HG02840 (cell line): ENCODE results near the gene PRSS57.
"Not testable (repeated sequence)": the region's sequence is repeated elsewhere in the genome, so short reads cannot be mapped to it uniquely, and the experiment has no call there.

Experiments used
- ATAC-seq: cut with Tn5 transposase; IDR thresholded peaks from one replicate; pipeline ENCODE4 v1.9.1; 2021; ENCODE audit warnings: mild to moderate bottlenecking, moderate library complexity, moderate number of reproducible peaks; ENCODE audit not compliant: unreplicated experiment, low FRiP score

The PRSS57 gene

DNA sequence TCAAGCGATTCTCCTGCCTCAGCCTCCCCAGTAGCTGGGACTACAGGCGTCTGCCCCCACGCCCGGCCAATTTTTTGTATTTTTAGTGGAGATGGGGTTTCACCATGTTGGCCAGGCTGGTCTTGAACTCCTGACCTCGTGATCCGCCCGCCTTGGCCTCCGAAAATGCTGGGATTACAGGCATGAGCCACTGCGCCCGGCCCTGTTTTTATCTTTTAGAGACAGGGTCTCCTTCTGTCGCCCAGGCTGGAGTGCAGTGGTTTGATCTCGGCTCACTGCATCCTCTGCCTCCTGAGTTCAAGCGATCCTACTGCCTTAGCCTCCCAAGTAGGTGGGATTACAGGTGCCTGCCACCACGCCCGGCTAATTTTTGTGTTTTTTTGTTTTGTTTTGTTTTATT lies 3.3 kb upstream of the PRSS57 start:
- ATAC-seq = not testable (repeated sequence)

DNA sequence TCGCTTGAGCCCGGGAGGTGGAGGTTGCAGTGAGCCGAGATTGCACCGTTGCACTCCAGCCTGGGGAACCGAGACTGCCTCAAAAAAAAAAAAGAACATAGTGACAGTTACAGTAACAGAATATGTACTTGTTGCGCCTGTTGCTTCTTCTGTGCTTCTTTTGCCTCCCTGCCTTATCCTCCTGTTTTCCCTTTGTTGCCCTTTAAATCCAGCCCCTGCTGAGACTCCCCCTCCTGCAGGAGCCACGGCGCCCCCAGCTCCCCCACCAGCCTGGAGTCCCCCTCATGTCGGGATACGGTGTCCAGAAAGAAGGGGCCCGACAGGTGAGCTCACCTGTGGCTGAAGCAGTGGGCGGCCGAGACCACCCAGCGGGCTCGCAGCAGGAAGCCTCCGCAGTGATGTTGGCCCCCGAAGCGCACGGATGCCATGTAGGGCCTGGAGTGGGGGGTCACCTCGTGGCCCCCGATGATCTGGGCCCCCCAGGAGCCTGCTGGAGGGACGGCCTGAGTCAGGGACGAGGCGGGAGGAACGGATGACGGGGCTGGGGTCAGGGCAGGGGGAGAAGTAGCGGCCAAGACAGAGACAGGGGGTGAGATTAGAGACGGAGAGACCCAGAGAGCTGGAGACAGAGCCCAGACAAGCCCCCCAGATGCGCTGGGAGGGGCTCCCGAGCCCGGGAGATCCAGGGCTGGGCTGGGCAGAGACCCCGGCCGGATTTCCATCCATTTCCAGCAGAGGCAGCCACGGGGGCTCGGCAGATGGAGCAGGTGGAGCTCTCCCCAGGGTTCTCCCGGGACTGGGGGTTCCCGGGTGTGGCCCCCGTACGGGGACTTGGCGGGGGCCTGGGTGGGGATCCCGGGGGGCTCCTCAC lies 536 bp downstream of the PRSS57 start:
- ATAC-seq = no peak

DNA sequence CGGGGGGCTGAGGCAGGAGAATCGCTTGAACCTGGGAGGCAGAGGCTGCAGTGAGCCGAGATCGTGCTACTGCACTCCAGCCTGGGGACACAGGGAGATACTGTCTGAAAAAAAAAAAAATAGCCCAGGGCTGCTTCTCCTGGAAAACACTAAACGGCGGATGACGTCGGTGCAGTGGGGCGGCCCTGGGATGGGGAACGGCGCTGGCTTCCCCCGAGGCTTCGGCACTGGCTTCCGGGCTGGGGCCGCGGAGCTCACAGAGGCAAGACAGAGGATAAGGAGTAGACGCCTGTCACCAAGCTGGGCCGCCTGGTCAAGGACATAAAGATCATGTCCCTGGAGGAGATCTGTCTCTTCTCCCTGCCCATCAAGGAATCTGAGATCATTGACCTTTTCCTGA lies 5.0 kb downstream of the PRSS57 start:
- no peak for ATAC-seq

DNA sequence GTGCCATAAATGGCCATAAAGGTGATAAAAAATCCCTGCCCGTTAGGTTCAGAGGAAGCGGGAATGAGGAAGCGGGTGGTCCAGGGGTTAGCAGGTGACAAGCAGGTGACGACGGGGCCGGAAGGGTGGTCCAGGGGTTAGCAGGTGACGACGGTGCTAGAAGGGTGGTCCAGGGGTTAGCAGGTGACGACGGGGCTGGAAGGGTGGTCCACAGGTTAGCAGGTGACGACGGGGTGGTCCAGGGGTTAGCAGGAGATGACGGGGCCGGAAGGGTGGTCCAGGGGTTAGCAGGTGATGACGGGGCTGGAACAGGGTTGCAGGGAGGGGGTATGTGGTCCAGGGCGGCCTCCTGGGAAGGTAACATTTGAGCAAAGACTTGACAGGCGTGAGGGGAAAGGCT lies 6.3 kb downstream of the PRSS57 start:
- no peak for ATAC-seq

DNA sequence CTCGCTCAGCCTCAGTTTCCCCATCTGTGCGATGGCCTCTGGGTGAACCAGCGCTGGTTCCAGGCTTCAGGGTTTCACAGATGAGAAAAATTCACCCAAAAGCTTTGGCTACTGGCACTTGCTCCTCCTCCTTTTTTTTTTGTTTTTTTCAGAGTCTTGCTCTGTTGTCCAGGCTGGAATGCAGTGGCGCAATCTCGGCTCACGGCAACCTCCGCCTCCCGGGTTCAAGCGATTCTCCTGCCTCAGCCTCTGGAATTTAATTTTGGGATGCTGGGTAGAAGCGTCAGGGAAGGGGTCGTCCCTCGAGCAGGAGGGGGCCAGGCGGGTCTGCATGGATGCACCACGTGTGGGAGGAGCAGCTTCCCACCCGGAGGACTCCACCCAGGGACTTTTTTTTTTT lies 7.0 kb downstream of the PRSS57 start:
- no peak for ATAC-seq

DNA sequence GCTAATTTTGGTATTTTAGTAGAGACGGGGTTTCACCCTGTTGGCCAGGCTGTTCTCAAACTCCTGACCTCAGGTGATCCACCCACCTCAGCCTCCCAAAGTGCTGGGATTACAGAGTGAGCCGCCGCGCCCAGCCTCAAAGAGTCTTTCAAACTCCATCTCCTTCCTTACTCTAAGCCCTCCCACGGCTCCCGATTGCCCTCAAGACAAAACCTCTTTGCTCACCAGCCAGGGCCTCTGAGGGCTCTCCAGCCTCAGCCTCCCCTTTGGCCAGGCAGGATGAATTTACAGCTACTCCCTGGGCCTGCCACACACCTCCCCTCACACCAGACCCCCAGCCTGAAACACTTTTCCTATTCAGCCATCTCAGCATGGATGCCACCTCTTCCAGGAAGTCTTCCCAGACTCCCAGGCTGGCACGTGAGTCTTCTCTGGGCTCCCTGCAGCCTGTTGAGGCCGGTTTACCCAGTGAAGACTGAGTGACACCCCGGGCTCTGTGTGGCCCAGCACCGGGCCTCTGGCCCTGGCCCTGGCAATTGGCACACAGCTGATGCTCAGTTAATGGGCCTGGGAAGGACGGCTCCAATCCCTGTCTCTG lies 7.6 kb downstream of the PRSS57 start:
- ATAC-seq = no peak

DNA sequence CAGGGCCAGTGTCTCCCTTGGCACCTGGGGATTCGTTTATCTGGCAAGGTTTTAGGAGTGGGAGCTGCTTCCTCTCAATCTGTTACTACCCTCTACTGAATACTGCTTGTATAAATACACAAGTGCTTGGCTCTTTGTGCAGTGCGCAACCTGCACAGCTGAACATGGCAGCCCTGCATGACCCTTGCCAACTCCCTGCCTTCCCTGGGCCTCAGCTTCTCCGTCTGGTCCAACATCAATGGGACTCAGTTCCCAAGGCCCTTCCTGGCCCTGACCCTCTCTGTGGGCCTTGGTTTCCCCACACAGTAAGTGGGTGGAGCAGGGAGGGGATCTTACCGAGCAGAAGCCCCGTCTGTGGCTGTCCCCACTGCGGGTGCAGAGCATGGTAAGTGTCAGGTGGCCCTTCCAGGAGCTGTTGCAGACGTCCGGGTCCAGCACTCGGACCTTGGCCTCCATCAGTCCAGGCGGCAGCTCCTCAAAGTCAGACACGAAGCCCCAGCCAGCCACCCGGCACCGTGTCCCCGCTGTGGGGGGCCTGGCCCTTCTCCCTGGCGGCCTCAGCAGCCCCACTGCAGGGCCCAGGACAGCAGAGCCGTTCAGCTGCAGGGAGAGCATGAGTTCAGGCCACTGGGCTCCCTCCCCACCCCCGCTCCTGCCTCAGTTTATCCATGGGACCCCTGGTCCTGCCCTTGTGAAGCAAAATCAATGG lies 8.5 kb downstream of the PRSS57 start:
- ATAC-seq = no peak

DNA sequence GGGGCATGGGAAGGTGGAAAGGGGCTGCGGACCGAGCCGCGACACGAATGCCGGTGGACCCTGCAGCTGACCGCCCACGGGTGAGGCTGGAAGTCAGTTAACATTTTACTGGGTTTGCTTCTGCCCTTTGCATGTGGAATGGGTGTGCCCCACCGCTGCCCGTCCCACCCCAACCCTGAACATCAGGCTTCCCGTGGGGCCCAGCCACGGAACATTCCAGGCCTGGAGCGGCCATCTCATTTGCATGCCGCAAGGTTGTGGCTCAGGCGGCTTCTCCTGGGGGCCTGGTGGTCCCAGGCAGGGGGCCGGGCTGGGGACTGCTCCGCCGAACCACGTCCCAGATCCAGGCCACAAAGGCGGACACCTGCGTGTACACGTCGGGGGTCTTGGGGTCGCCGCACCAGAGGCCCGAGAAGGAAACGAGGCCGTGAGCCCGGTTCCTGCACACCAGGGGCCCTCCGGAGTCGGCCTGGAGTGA lies 9.8 kb downstream of the PRSS57 start:
- no peak for ATAC-seq

DNA sequence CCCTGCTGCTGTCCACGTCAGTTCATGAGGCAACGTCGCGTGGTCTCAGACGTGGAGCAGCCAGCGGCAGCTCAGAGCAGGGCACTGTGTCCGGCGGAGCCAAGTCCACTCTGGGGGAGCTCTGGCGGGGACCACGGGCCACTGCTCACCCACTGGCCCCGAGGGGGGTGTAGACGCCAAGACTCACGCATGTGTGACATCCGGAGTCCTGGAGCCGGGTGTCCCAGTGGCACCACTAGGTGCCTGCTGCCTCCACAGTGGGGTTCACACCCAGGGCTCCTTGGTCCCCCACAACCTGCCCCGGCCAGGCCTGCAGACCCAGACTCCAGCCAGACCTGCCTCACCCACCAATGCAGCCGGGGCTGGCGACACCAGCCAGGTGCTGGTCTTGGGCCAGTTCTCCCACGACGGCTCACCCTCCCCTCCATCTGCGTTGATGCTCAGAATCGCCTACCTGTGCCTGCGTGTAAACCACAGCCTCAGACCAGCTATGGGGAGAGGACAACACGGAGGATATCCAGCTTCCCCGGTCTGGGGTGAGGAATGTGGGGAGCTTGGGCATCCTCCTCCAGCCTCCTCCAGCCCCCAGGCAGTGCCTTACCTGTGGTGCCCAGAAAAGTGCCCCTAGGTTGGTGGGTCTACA lies 12.5 kb downstream of the PRSS57 start:
- no peak for ATAC-seq

DNA sequence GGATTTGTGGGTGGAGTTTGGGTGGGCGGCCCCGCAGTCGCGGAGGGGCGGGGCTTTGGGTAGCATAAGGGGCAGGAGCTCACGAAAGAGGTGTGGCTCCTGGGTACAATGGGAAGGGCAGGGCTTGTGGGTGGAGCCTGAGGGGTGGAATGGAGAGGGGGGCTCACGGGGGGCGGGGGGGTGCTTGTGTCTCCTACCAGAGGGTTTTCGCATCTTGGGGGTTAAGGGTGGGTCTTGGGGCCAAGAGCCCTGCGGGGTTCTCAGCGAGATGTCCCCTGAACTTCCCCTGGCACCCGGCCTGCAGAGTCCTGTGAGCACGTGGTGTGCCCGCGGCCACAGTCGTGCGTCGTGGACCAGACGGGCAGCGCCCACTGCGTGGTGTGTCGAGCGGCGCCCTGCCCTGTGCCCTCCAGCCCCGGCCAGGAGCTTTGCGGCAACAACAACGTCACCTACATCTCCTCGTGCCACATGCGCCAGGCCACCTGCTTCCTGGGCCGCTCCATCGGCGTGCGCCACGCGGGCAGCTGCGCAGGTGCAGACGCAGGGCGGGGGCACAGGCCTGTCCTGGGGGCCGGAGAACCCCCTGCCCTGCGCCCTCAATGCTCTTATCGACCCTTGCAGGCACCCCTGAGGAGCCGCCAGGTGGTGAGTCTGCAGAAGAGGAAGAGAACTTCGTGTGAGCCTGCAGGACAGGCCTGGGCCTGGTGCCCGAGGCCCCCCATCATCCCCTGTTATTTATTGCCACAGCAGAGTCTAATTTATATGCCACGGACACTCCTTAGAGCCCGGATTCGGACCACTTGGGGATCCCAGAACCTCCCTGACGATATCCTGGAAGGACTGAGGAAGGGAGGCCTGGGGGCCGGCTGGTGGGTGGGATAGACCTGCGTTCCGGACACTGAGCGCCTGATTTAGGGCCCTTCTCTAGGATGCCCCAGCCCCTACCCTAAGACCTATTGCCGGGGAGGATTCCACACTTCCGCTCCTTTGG lies 13.9 kb downstream of the PRSS57 start:
- ATAC-seq = no peak

DNA sequence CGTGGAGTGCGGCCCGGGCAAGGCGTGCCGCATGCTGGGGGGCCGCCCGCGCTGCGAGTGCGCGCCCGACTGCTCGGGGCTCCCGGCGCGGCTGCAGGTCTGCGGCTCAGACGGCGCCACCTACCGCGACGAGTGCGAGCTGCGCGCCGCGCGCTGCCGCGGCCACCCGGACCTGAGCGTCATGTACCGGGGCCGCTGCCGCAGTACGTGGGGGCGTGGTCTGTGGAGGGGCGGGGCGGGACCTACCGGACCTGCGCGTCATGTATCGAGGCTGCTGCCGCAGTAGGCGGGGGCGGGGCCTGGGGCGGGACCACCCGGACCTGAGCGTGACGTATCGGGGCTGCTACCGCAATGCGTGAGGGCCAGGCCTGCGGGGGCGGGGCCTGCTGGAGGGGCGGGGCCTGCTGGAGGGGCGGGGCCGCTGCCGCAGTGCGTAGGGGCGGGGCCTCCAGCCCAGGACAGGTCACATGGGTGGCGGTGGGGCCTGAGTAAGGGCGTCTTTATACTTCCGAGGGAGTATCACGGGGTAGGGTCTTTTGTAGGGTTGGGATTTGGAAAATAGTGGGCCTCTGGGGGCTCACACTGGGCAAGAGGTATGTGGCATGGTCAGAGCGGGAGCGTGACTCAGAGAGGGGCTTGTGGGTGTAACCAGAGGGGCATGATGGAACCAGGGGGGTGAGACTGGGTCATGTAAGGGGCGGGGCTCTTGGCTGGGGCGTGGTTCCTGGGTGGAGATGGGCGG lies 14.8 kb downstream of the PRSS57 start:
- ATAC-seq = peak; percentile 59

DNA sequence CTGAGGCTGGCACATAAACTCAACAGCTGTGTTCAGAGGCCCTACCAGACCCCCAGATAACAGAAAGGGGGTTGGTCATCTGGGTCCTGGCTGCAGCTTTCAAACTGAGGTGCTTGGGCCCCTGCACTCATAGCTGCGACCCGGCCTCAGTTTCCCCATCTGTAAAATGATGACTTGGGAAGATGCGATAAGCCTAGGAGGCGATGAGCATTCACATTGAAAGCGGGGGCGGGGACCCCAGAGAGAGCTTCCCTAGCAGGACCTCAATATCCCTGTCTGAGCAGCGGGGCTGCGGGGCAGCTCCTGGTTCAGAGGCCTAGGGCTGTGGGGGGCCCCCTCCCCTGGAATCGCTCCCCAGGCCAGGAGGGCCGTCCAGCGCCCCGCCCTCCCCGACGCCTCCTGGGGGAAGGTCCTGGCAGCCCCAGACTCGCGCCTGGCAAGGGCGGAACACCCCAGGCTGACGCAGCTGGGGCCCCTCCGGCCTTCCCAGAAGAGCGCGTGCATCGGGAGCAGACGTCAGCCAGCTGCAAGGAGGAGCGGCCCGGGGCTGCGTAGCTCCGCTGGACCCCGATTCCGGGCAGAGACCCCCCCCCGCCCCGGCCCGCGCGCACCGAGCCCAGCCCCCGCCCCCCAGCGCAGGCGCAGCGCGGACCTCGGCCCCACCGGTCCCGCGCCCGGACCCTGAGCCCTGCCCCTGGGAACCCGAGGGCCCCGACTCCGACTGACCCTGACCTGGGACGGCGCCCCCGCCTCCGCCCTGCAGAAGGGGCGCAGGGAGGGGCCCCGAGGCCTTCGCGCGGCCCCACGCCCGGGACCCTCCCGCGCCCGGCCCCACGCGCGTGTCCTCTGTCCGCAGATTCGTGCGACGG lies 15.6 kb downstream of the PRSS57 start:
- peak; percentile 14 for ATAC-seq

DNA sequence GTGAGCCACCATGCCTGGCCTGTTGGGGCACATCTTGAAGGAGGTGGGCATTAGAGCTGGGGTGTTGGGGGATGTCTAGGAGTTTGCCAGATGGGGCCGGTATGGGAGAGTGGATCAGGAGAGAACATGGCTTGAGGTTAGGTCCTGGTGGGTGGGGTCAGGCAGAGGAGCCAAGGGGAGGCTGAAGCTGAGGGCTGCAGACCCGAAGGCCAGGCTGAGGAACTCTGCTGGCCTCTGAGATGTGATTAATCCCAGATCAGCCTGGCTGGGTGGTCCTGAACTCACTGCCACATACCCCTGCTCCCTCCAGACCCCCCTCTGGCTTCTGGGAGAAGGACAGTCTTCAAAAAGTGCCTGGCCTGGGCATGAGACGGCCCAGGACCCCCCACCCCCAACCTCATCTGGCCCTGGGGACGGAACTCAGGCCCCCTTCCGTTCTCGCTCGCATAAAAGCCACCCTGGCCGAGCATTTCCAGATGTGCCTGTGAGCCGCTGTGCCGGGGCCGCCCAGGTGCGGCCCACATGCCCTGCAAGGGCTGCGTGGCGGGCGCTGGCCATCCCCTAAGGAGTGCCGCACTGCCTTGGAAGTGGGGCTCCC lies 16.4 kb downstream of the PRSS57 start:
- no peak for ATAC-seq

DNA sequence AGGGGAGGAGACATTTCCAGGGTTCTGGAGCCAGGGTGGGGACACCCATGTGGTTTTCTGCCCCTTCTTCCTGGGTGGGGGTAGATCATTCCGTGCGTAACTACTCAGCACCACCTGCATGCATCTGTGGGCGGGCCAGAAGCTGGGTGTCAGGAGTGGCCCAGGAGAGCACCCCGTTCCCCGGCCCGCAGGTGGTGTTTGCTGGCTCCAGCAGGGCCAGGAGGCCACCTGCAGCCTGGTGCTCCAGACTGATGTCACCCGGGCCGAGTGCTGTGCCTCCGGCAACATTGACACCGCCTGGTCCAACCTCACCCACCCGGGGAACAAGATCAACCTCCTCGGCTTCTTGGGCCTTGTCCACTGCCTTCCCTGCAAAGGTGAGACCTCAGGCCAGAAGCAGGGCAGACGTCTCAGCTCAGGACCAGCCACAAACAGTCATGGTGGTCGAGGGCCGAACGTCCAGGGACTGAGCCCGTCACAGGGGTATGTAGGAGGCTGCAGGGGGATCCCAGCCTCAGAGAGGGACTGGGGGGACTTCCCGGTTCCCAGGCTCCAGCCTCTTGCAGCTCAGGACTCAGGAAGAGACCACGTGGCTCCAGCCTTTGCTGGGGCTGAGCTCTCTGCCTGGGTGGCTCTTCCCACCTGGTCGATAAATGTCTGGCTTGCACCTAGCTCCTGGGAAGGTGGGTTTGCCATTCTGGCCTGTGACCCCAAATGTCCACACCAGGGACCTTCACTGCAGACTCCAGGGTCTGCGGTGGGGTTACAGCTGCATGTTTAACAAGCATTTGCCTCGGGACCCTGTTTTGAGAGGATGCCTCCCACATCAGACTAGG lies 17.4 kb downstream of the PRSS57 start:
- no peak for ATAC-seq

DNA sequence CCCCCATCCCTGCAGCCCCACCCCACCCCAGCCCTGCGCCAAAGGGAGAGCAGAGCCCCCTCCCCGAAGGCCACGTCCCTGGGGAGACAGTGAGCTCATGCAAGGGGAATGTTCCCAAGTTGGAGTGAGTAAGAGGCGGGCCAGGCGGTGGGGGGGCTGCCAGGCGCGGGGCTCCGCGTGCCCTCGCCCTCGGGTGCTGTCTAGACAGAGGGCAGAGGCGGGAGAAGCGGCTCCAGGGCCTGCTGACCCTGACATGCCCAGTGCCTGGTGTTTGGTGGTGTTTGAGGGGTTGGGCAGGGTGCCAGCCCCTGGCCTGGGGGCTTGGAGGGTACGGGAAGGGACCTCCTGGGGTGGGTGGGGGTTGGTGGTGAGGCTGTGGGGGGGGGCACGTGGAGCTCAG lies 18.1 kb downstream of the PRSS57 start:
- no peak for ATAC-seq

DNA sequence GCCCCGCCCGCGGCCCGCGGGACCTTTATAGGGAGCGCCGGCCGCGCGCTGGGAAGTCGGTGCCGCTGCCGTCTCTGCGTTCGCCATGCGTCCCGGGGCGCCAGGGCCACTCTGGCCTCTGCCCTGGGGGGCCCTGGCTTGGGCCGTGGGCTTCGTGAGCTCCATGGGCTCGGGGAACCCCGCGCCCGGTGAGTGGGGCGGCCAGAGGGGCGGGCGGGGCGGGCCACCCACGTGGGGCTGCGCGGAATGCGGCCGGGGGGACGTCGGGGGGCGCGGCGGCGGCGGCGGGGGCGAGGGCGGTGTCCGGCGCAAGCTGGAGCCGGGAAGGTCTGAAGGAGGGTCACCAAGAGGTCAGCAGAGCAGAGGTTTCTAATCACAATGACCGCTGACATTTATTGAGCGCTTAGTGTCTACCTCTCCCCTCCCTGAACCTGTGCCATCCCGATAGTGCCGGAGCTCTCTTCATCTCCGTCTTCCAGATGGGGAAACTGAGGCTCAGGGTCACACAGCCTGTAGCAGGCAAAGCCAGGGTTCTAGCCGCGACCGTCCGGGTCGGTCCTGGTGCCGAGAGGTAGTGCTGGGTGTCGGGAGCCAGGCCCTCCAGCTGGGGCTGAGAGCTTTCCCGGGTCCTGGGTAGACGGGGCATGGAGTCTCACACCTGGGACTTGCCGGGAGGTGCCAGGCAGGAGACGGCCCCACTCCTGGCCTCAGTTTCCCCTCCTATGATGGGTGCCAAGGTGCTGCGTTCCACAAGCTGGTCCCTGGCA lies 18.7 kb downstream of the PRSS57 start, which contains the start of gene FSTL3:
Gene FSTL3, plus strand, starts transcription at position 54 of the 767 bp plus-strand sequence. Its CDS starts 32 bp downstream, at position 86.
- no peak for ATAC-seq
